ENCODE results near the gene FAM228B. TPM values are rescaled to one million over a fixed set of nuclear protein-coding genes. Genes with fewer than 3 reads are reported as not detected.

FAM228B gene
- total RNA-seq, 1 donor from 2014 or later: 3.2 TPM

DNA sequence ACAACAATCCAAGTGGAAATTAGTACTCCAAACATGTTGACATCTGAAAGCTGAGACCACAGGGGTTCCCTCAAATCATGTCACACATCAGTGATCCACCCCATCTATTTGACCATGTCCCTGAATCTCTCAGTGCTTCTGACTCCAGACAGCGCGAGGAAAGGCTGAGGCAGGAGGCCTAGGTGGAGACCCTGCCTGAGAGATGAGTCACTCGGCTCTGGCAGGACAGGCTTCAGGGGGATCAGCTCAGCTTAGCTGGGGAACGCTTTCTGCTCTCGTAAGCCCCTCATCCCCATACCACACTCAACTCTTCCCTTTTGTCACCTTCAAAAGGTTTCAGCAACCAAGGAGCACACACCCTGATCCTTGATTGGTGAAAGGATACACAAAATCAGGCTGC is 45.8 kb downstream of the FAM228B start:
- TF ChIP-seq CTCF (IDR thresholded peaks at IDR 0.05; ENCODE audit: insufficient read depth, low read length, severe bottlenecking): no peak
- no peaks in the 10 kb centered on the region for H3K27me3 ChIP-seq (ENCODE audit: control insufficient read depth, insufficient read depth, low read length)
- no peak for FAIRE-seq
- no peak for DNase-seq (ENCODE audit: low read depth)
- H3K4me3 ChIP-seq (ENCODE audit: low read depth, low read length): no peak overlapping the region
- H3K36me3 ChIP-seq (ENCODE audit: control insufficient read depth, insufficient read depth, low read length): no peaks in the 10 kb centered on the region

GRCh38 chr2:24174851-24175277 is 51.6 kb downstream of the FAM228B start, which contains the start of gene FAM228A:
Gene FAM228A, plus strand, starts transcription at chr2:24175053. Its CDS starts 428 bp downstream, at chr2:24175481.
- no peak for FAIRE-seq
- Histone ChIP-seq H3K27me3 (ENCODE audit: control insufficient read depth, insufficient read depth, low read length) (peaks cover 2% of the 10 kb centered on the region), H3K36me3 (ENCODE audit: control insufficient read depth, insufficient read depth, low read length) (no peaks in the 10 kb centered on the region), H3K4me3 (ENCODE audit: low read depth, low read length) (no peak within 1 kb of the TSS)
- no peak for TF ChIP-seq CTCF (IDR thresholded peaks at IDR 0.05; ENCODE audit: insufficient read depth, low read length, severe bottlenecking)
- no peak for DNase-seq (ENCODE audit: low read depth)

DNA sequence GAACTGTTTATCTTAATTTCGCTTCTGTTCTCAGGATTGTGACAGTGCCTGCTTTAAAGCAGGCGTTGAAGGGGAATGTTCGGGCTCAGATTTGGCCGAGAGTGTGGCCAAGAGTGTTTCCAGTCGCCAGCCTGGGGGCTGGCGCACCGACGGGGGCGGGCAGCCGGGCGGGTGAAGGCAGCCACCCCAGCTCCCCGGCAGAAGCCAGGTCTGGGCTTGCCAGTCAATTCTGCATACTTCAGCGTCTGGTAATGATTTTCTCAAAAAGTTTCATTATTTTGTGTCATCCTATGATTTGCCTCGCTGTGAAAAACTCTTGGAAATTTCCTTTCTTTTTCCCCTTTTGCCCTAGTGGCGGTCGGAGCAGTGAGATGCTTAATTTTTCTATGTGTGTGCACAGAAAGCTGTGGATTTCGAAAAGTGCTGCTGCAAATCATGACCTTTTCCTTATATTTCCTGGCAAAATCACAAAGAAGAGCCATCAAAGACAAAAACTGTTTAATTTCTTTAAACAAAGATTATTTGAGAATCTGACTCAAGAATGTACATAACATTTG is 52.4 kb downstream of the FAM228B start:
- H3K27me3 ChIP-seq (ENCODE audit: control insufficient read depth, insufficient read depth, low read length): peaks cover 2% of the 10 kb centered on the region
- TF ChIP-seq CTCF (IDR thresholded peaks at IDR 0.05; ENCODE audit: insufficient read depth, low read length, severe bottlenecking): no peak
- peak; percentile 13 for DNase-seq (ENCODE audit: low read depth)
- H3K4me3 ChIP-seq (ENCODE audit: low read depth, low read length): no peak overlapping the region
- no peaks in the 10 kb centered on the region for H3K36me3 ChIP-seq (ENCODE audit: control insufficient read depth, insufficient read depth, low read length)
- no peak for FAIRE-seq

DNA sequence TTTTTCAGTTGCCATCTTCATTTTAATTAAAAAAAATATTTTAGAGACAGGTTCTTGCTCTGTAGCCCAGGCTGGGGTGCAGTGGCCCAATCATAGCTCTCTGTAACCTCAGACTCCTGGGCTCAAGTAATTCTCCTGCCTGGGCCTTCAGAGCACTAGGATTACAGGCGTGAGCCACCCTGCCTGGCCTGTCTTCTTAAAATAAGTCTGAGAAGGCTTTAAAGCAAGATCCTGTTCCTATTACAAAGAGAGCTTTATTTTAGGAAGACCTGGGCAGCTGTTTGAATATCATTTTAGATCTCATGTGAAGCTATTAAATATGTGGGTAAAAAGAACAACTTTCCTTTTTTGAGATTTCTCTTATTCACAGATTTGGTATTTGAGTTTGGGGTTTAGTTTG is 53.1 kb downstream of the FAM228B start:
- H3K27me3 ChIP-seq (ENCODE audit: control insufficient read depth, insufficient read depth, low read length): peaks cover 2% of the 10 kb centered on the region
- FAIRE-seq (no peak), DNase-seq (ENCODE audit: low read depth) (no peak)
- H3K4me3 ChIP-seq (ENCODE audit: low read depth, low read length): no peak overlapping the region
- no peaks in the 10 kb centered on the region for H3K36me3 ChIP-seq (ENCODE audit: control insufficient read depth, insufficient read depth, low read length)
- TF ChIP-seq CTCF (IDR thresholded peaks at IDR 0.05; ENCODE audit: insufficient read depth, low read length, severe bottlenecking): no peak

DNA sequence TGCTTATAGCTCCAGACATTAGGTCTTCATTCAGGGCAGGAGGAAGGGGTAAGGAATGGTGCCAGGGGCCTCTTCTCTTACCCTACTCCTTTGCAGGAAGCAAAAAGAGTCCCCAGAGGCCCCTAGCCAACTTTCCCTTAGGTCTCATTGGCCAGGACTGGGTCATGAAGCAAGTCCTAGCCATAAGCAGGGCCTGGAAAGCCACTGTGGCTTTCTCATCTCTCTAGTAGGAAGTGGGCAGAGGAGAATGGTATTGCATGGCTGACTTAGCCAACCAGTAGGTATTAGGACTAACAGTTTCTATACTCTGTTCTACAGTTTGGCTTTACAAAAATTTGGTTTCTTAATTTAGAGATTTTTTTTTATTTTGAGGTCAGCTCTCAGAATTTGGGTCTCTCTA is 56.4 kb downstream of the FAM228B start:
- peaks cover 2% of the 10 kb centered on the region for H3K27me3 ChIP-seq (ENCODE audit: control insufficient read depth, insufficient read depth, low read length)
- H3K4me3 ChIP-seq (ENCODE audit: low read depth, low read length): no peak overlapping the region
- TF ChIP-seq CTCF (IDR thresholded peaks at IDR 0.05; ENCODE audit: insufficient read depth, low read length, severe bottlenecking): no peak
- H3K36me3 ChIP-seq (ENCODE audit: control insufficient read depth, insufficient read depth, low read length): no peaks in the 10 kb centered on the region
- FAIRE-seq: no peak
- no peak for DNase-seq (ENCODE audit: low read depth)

DNA sequence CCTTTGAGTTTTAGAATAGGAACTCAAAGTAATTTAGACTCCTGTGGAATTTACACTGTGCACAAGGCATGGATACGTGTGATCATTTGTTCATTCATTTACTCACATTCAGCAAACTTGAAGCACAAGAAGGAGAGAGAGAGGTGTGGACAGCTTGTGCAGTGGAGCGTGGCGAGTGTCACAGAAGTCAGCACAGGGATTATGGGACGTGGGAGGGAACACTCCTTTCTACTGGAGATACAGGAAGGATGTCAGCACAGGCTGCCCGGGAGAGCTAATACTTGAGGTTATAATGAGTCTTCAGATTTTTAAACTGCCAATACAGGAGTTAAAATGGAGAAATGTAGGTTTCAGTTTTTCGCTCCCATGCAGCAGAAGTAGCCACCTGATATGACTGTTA is 58.6 kb downstream of the FAM228B start:
- H3K4me3 ChIP-seq (ENCODE audit: low read depth, low read length): no peak overlapping the region
- FAIRE-seq (no peak), DNase-seq (ENCODE audit: low read depth) (peak; percentile 3)
- TF ChIP-seq CTCF (IDR thresholded peaks at IDR 0.05; ENCODE audit: insufficient read depth, low read length, severe bottlenecking): no peak
- H3K27me3 ChIP-seq (ENCODE audit: control insufficient read depth, insufficient read depth, low read length): peaks cover 2% of the 10 kb centered on the region
- H3K36me3 ChIP-seq (ENCODE audit: control insufficient read depth, insufficient read depth, low read length): no peaks in the 10 kb centered on the region
